K562 (cell line): ENCODE results near the gene GUCY1A2. TPM values are rescaled to one million over a fixed set of nuclear protein-coding genes. Genes with fewer than 3 reads are reported as not detected.

Source experiments
- ATAC-seq: fragments of 200-7000 bp; cut with Tn5 transposase; 3 replicates; pipeline ENCODE4 v1.9.1; 2020; ENCODE audit warnings: moderate library complexity
- BruUV-seq: library from RNA; stranded (reverse); fragments of 400-500 nt; replicated peaks from 2 replicates; lab custom pipeline; 2021; lab: Mats Ljungman, UMichigan
- CTCF ChIA-PET: fragments of 300-600 bp; formaldehyde crosslinking; extraction: SDS; loops from one replicate; lab custom pipeline; 2021; ENCODE audit warnings: low intra/inter-chr PET ratio; lab: Yijun Ruan, JAX
- POLR2A ChIA-PET: fragments of 300-600, 350-650 bp; sonication (Branson Sonifier 250); formaldehyde crosslinking; extraction: SDS; loops from one replicate; lab custom pipeline; 2021; ENCODE audit warnings: antibody characterized with exemption, inconsistent platforms; lab: Yijun Ruan, JAX
- DNase-seq, 4 experiments: peaks; one replicate each; pipeline versions ENCODE4 v3.0.0 to v3.0.0-alpha.2; 2011 to 2018; ENCODE audit warnings: low spot score in 3 of 4, mixed read lengths in 3 of 4; ENCODE audit errors: extremely low read depth in 1 of 4
- FAIRE-seq: peaks from 2 replicates; lab custom pipeline; 2011; peaks lifted over from hg19 to GRCh38; lab: Jason Lieb, UNC
- H2AFZ ChIP-seq: 2 replicates; pipeline ENCODE4 v1.6.0; 2011; ENCODE audit warnings: low read depth, low read length, control low read depth, inconsistent platforms
- H3K27ac ChIP-seq: fragments of 200-600 bp; 3 replicates; pipeline ENCODE4 v1.8.0; 2011; ENCODE audit warnings: low read depth, mild to moderate bottlenecking, control low read depth, inconsistent platforms, low read length, moderate library complexity, mixed read lengths; ENCODE audit errors: extremely low read depth
- H3K27me3 ChIP-seq, 2 experiments: fragments of 300-600 bp in 1 of 2; 2 replicates in 1 of 2; 3 replicates in 1 of 2; pipeline versions ENCODE4 v1.6.0 to v1.8.0; 2011; ENCODE audit warnings: inconsistent platforms in 2 of 2, low read length in 2 of 2, mild to moderate bottlenecking in 1 of 2, mixed read lengths in 1 of 2, moderate library complexity in 1 of 2; ENCODE audit not compliant: control insufficient read depth in 2 of 2, insufficient read depth in 2 of 2
- H3K36me3 ChIP-seq: fragments of 300-600 bp; 3 replicates; pipeline ENCODE4 v1.8.0; 2011; ENCODE audit warnings: mild to moderate bottlenecking, low read length, inconsistent platforms; ENCODE audit not compliant: control insufficient read depth, insufficient read depth
- H3K4me1 ChIP-seq, 2 experiments: fragments of 200-600 bp in 1 of 2; replicated peaks in 1 of 2; 2 replicates in 1 of 2; 3 replicates in 1 of 2; pipeline versions ENCODE4 v1.5.1 to v1.8.0; 2011; ENCODE audit warnings: inconsistent platforms in 2 of 2, low read length in 2 of 2, mild to moderate bottlenecking in 1 of 2, mixed read lengths in 1 of 2, moderate library complexity in 1 of 2; ENCODE audit not compliant: control insufficient read depth in 2 of 2, insufficient read depth in 2 of 2
- H3K4me2 ChIP-seq: 2 replicates; pipeline ENCODE4 v1.6.1; 2011; ENCODE audit warnings: low read length, control low read depth, inconsistent platforms, mixed read lengths; ENCODE audit not compliant: insufficient read depth
- H3K4me3 ChIP-seq: fragments of 200-600 bp; sonication (generic), shearing (Covaris generic); 2 replicates; pipeline ENCODE4 v1.5.1; 2016; ENCODE audit warnings: control low read depth, inconsistent platforms
- H3K79me2 ChIP-seq: fragments of 200-600 bp; 3 replicates; pipeline ENCODE4 v1.8.0; 2011; ENCODE audit warnings: low read length, inconsistent platforms; ENCODE audit not compliant: control insufficient read depth, insufficient read depth
- H3K9ac ChIP-seq, 2 experiments: 2 replicates each; pipeline versions ENCODE4 v1.6.0 to v1.6.1; 2011; ENCODE audit warnings: low read depth in 2 of 2, low read length in 2 of 2, control low read depth in 1 of 2, inconsistent platforms in 1 of 2, mild to moderate bottlenecking in 1 of 2, mixed read lengths in 1 of 2; ENCODE audit not compliant: insufficient read depth in 1 of 2
- H3K9me1 ChIP-seq: one replicate; pipeline ENCODE4 v1.6.0; 2011; ENCODE audit warnings: inconsistent platforms, mild to moderate bottlenecking, low read length, moderate library complexity; ENCODE audit not compliant: control insufficient read depth, insufficient read depth
- H3K9me3 ChIP-seq: replicated peaks from 2 replicates; pipeline ENCODE4 v1.5.1; 2011; ENCODE audit warnings: low read depth, low read length, inconsistent platforms; ENCODE audit not compliant: control insufficient read depth, insufficient read depth
- H4K20me1 ChIP-seq: replicated peaks from 2 replicates; pipeline ENCODE4 v1.6.1; 2011; ENCODE audit warnings: low read length, inconsistent platforms, mixed read lengths; ENCODE audit not compliant: control insufficient read depth, insufficient read depth
- ARNT ChIP-seq, 2 experiments: fragments of 450-650 bp; IDR thresholded peaks; 2 replicates each; pipeline ENCODE4 v1.6.1; 2016; ENCODE audit warnings: mild to moderate bottlenecking in 1 of 2
- ELF2 ChIP-seq: fragments of 250-450 bp; sonication (Bioruptor Pico); IDR thresholded peaks from 2 replicates; pipeline ENCODE4 v1.5.0; 2021; ENCODE audit warnings: mild to moderate bottlenecking
- GABPB1 ChIP-seq: sonication (generic); formaldehyde crosslinking; IDR thresholded peaks from 2 replicates; pipeline ENCODE4 v1.8.0; 2022; ENCODE audit warnings: mild to moderate bottlenecking, missing genetic modification reagents
- MAFG ChIP-seq: fragments of 450-650 bp; conservative IDR thresholded peaks from 2 replicates; pipeline ENCODE4 v1.6.1; 2016; ENCODE audit warnings: missing genetic modification characterization, missing compliant biosample characterization
- NUFIP1 ChIP-seq: fragments of 450-650 bp; IDR thresholded peaks from 2 replicates; pipeline ENCODE4 v1.6.1; 2018; ENCODE audit not compliant: partially characterized antibody
- RBM39 ChIP-seq: fragments of 200-400 bp; formaldehyde crosslinking; optimal IDR thresholded peaks from 2 replicates; pipeline ENCODE3; 2018; ENCODE audit warnings: low read depth, low read length
- TAF1 ChIP-seq: IDR thresholded peaks from 2 replicates; pipeline ENCODE4 v1.6.1; 2011; ENCODE audit warnings: mild to moderate bottlenecking, low read length, moderate library complexity; ENCODE audit not compliant: insufficient read depth, control insufficient read depth, severe bottlenecking; ENCODE audit errors: extremely low read depth
- TFE3 ChIP-seq: fragments of 450-650 bp; formaldehyde crosslinking; IDR thresholded peaks from 2 replicates; pipeline ENCODE4 v1.4.0; 2020; ENCODE audit warnings: mild to moderate bottlenecking, mixed read lengths
- TGIF2 ChIP-seq: sonication (generic); formaldehyde crosslinking; IDR thresholded peaks from 2 replicates; pipeline ENCODE4 v1.8.1; 2022; ENCODE audit warnings: mild to moderate bottlenecking, missing genetic modification reagents, moderate library complexity
- ZBTB9 ChIP-seq: fragments of 450-650 bp; formaldehyde crosslinking; IDR thresholded peaks from 2 replicates; pipeline ENCODE4 v1.4.0; 2020; ENCODE audit warnings: mild to moderate bottlenecking, moderate library complexity
- ZNF347 ChIP-seq: fragments of 450-650 bp; formaldehyde crosslinking; IDR thresholded peaks from 2 replicates; pipeline ENCODE4 v1.4.0; 2020; ENCODE audit warnings: low read depth, mild to moderate bottlenecking, moderate library complexity
- ZNF354B ChIP-seq: fragments of 250-450 bp; sonication (Bioruptor Pico); IDR thresholded peaks from 2 replicates; pipeline ENCODE4 v1.4.0; 2020
- WGBS: fragments of 100-300 bp; shearing (Covaris generic); methylation state at CpG from one replicate; pipeline ENCODE4 v1.1.6; 2016; ENCODE audit warnings: low coverage, mixed read lengths; ENCODE audit not compliant: insufficient coverage; ENCODE audit errors: missing lambda C conversion rate; 5-methylcytosine and 5-hydroxymethylcytosine counted together
- in situ Hi-C: fragments of 300-500 bp; cut with MboI; formaldehyde crosslinking; loops from 4 replicates; pipeline ENCODE4 v1.15.0; 2018; ENCODE audit warnings: inconsistent platforms, mixed read lengths
- intact Hi-C: fragments of 100-400 bp; cut with micrococcal nuclease; formaldehyde crosslinking; loops from 2 replicates; pipeline ENCODE4 v1.14.2; 2022
- polyA plus RNA-seq, 8 experiments: library from polyadenylated mRNA; depleted of rRNA in 4 of 8; stranded (reverse) in 5 of 8; unstranded in 3 of 8; fragments of >200 nt; fragmentation: Nextera tagmentation in 2 of 8; fragmentation: Illumina TruSeq in 1 of 8; extraction: Ambion mirVana in 2 of 8; extraction: Trizol in 1 of 8; gene quantifications; 2 replicates each; pipeline versions ENCODE4 v1.2.1 to v1.2.3, GENCODE V29; 2011 to 2014; ENCODE audit warnings: inconsistent platforms in 1 of 8, missing spikeins in 1 of 8
- total RNA-seq, 7 experiments: library from RNA; depleted of rRNA in 6 of 7; stranded (reverse); fragments of >200 nt in 6 of 7; fragmentation: Illumina TruSeq in 2 of 7; extraction: Trizol in 2 of 7; gene quantifications; 2 replicates each; pipeline versions ENCODE4 v1.2.1 to v1.2.3, GENCODE V29; 2011 to 2021; ENCODE audit warnings: low replicate concordance in 1 of 7
- TF ChIP-seq, protein P1 (sequence below): fragments of 250-450 bp; sonication (Bioruptor Pico); IDR thresholded peaks from 2 replicates; pipeline ENCODE4 v1.4.0; 2020; ENCODE audit warnings: mild to moderate bottlenecking, moderate library complexity

Gene GUCY1A2
- total and polyA plus RNA-seq, 9 of the 15 experiments (the other 6 are each of a cell fraction or from before 2014, with no cell fraction given), result under 0.01 to 0.04 TPM; not detected in 7

- intact Hi-C loops (no loop called here), in situ Hi-C loops (no loop called here)
- no peaks in the 10 kb centered on the region for H3K79me2 ChIP-seq
- H2AFZ ChIP-seq, result no peak overlapping the region
- H3K4me1 ChIP-seq, result no peaks in the 10 kb centered on the region
- FAIRE-seq, result no peak
- H3K9me3 ChIP-seq, result peaks cover 1% of the 10 kb centered on the region; the same call in 1 of the 2 replicates
- no peak for TF ChIP-seq ELF2 (CRISPR knock-in tag)
- TF ChIP-seq ZNF354B (CRISPR knock-in tag), result no peak
- TF ChIP-seq TGIF2, result no peak
- TF ChIP-seq TAF1, result no peak
- no peak for TF ChIP-seq NUFIP1
- TF ChIP-seq, protein P1, sequence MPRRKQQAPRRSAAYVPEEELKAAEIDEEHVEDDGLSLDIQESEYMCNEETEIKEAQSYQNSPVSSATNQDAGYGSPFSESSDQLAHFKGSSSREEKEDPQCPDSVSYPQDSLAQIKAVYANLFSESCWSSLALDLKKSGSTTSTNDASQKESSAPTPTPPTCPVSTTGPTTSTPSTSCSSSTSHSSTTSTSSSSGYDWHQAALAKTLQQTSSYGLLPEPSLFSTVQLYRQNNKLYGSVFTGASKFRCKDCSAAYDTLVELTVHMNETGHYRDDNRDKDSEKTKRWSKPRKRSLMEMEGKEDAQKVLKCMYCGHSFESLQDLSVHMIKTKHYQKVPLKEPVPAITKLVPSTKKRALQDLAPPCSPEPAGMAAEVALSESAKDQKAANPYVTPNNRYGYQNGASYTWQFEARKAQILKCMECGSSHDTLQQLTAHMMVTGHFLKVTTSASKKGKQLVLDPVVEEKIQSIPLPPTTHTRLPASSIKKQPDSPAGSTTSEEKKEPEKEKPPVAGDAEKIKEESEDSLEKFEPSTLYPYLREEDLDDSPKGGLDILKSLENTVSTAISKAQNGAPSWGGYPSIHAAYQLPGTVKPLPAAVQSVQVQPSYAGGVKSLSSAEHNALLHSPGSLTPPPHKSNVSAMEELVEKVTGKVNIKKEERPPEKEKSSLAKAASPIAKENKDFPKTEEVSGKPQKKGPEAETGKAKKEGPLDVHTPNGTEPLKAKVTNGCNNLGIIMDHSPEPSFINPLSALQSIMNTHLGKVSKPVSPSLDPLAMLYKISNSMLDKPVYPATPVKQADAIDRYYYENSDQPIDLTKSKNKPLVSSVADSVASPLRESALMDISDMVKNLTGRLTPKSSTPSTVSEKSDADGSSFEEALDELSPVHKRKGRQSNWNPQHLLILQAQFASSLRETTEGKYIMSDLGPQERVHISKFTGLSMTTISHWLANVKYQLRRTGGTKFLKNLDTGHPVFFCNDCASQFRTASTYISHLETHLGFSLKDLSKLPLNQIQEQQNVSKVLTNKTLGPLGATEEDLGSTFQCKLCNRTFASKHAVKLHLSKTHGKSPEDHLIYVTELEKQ, result no peak
- no peak for TF ChIP-seq MAFG (tag)
- no peak for TF ChIP-seq ZNF347
- TF ChIP-seq RBM39, result no peak
- no peak for TF ChIP-seq GABPB1
- TF ChIP-seq TFE3 (CRISPR knock-in tag), result no peak
- no peak for TF ChIP-seq ZBTB9 (CRISPR knock-in tag)
- no peak for TF ChIP-seq ARNT (IDR thresholded peaks at IDR 0.05)
- H3K36me3 ChIP-seq, result no peaks in the 10 kb centered on the region
- no peak overlapping the region for H3K4me3 ChIP-seq
- H3K9me1 ChIP-seq, result no peaks in the 10 kb centered on the region
- no peak for DNase-seq
- H3K27me3 ChIP-seq, result no peaks in the 10 kb centered on the region
- H3K27ac ChIP-seq, result no peak overlapping the region
- POLR2A ChIA-PET, result no interaction called here
- BruUV-seq, result no TSS peak
- CTCF ChIA-PET, result no interaction called here
- 6% methylated on average over 9 of the region's 10 CpGs for WGBS
- H3K4me2 ChIP-seq, result no peak overlapping the region
- H3K9ac ChIP-seq, result no peak overlapping the region
- H4K20me1 ChIP-seq, result no peaks in the 10 kb centered on the region
- no peak for ATAC-seq
These were observed 27.9 kb downstream of the GUCY1A2 start for GRCh38 chr11:106990331-106990730.
